HepG2 (cell line): ENCODE data around the gene TANGO6. TPM values are rescaled to one million over a fixed set of nuclear protein-coding genes. Genes with fewer than 3 reads are reported as not detected.

Experiments used
- ATAC-seq: fragments of 200-7000 bp; cut with Tn5 transposase; 3 replicates; pipeline ENCODE4 v1.9.1; 2020; ENCODE audit warnings: mild to moderate bottlenecking, moderate library complexity
- BruUV-seq: library from RNA; stranded (reverse); fragments of 400-500 nt; replicated peaks from 2 replicates; lab custom pipeline; 2021; lab: Mats Ljungman, UMichigan
- CTCF ChIA-PET: fragments of 300-600 bp; formaldehyde crosslinking; extraction: SDS; loops from one replicate; lab custom pipeline; 2021; ENCODE audit warnings: low total read pairs, inconsistent platforms, low intra/inter-chr PET ratio; lab: Yijun Ruan, JAX
- POLR2A ChIA-PET: fragments of 350-600 bp; sonication (Branson Sonifier 250); formaldehyde crosslinking; loops from one replicate; lab custom pipeline; 2020; ENCODE audit warnings: antibody characterized with exemption, inconsistent platforms; lab: Yijun Ruan, JAX
- DNase-seq: peaks from one replicate; pipeline ENCODE4 v3.0.0-alpha.2; 2015; ENCODE audit warnings: low spot score
- FAIRE-seq: peaks from 3 replicates; lab custom pipeline; 2011; peaks lifted over from hg19 to GRCh38; lab: Jason Lieb, UNC
- H2AFZ ChIP-seq: one replicate; pipeline ENCODE4 v1.6.1; 2011; ENCODE audit warnings: low read length, inconsistent platforms
- H3K27ac ChIP-seq: fragments of 300-600 bp; 3 replicates; pipeline ENCODE4 v1.8.0; 2011; ENCODE audit warnings: mixed run types, mild to moderate bottlenecking, mixed read lengths, low read length, inconsistent platforms; ENCODE audit not compliant: insufficient read depth; ENCODE audit errors: extremely low read length
- H3K27me3 ChIP-seq, 2 experiments: fragments of 200-600 bp in 1 of 2; 2 replicates in 1 of 2; 3 replicates in 1 of 2; pipeline versions ENCODE4 v1.6.0 to v1.8.0; 2011; ENCODE audit warnings: low read length in 2 of 2, mild to moderate bottlenecking in 2 of 2, moderate library complexity in 2 of 2, inconsistent platforms in 1 of 2; ENCODE audit not compliant: insufficient read depth in 2 of 2, control insufficient read depth in 1 of 2
- H3K36me3 ChIP-seq, 2 experiments: fragments of 200-600 bp in 1 of 2; replicated peaks in 1 of 2; 2 replicates in 1 of 2; 3 replicates in 1 of 2; pipeline versions ENCODE4 v1.5.1 to v1.8.0; 2011; ENCODE audit warnings: low read length in 2 of 2, inconsistent platforms in 1 of 2; ENCODE audit not compliant: insufficient read depth in 2 of 2, control insufficient read depth in 1 of 2
- H3K4me1 ChIP-seq: 2 replicates; pipeline ENCODE4 v1.5.1; 2012; ENCODE audit warnings: low read length, inconsistent platforms; ENCODE audit not compliant: insufficient read depth
- H3K4me2 ChIP-seq: 2 replicates; pipeline ENCODE4 v1.6.0; 2011; ENCODE audit warnings: low read depth, low read length, inconsistent platforms
- H3K4me3 ChIP-seq, 3 experiments: fragments of 200-600 bp in 1 of 3; sonication (generic), shearing (Covaris generic) in 1 of 3; replicated peaks in 1 of 3; 2 replicates each; pipeline ENCODE4 v1.5.1; 2011 to 2016; ENCODE audit warnings: low read length in 3 of 3, inconsistent platforms in 2 of 3, low read depth in 2 of 3, mild to moderate bottlenecking in 2 of 3, control low read depth in 1 of 3, mixed read lengths in 1 of 3; ENCODE audit not compliant: insufficient read depth in 1 of 3
- H3K79me2 ChIP-seq: one replicate; pipeline ENCODE4 v1.6.1; 2011; ENCODE audit warnings: low read length, inconsistent platforms; ENCODE audit not compliant: insufficient read depth
- H3K9ac ChIP-seq: 2 replicates; pipeline ENCODE4 v1.6.0; 2011; ENCODE audit warnings: mild to moderate bottlenecking, low read depth, low read length, inconsistent platforms; ENCODE audit not compliant: insufficient read depth
- H3K9me3 ChIP-seq: 2 replicates; pipeline ENCODE4 v1.5.1; 2012; ENCODE audit warnings: mild to moderate bottlenecking, low read length
- H4K20me1 ChIP-seq: 2 replicates; pipeline ENCODE4 v1.6.0; 2011; ENCODE audit warnings: inconsistent platforms, mild to moderate bottlenecking, low read length, moderate library complexity; ENCODE audit not compliant: insufficient read depth
- CEBPB ChIP-seq: IDR thresholded peaks from 2 replicates; pipeline ENCODE4 v1.6.1; 2011; ENCODE audit warnings: low read depth, low read length, improper control_type of control experiment, borderline replicate concordance
- CEBPG ChIP-seq: IDR thresholded peaks from 2 replicates; pipeline ENCODE4 v1.6.1; 2016
- EHMT2 ChIP-seq: fragments of 200-600 bp; sonication (generic); IDR thresholded peaks from 2 replicates; pipeline ENCODE4 v1.7.0; 2017; ENCODE audit warnings: antibody characterized with exemption, low read depth, low read length, borderline replicate concordance
- EP300 ChIP-seq, 3 experiments: sonication (generic) in 1 of 3; formaldehyde crosslinking in 1 of 3; IDR thresholded peaks; 2 replicates each; pipeline versions ENCODE4 v1.5.1 to v1.6.1; 2011 to 2020; ENCODE audit warnings: low read depth in 2 of 3, low read length in 2 of 3, borderline replicate concordance in 1 of 3, improper control_type of control experiment in 1 of 3, mild to moderate bottlenecking in 1 of 3, missing genetic modification reagents in 1 of 3, moderate library complexity in 1 of 3
- ZFX ChIP-seq: sonication (generic); formaldehyde crosslinking; IDR thresholded peaks from 2 replicates; pipeline ENCODE4 v1.4.0; 2020; ENCODE audit warnings: mild to moderate bottlenecking, low read depth, missing genetic modification reagents, moderate library complexity
- ZNF124 ChIP-seq: sonication (generic); formaldehyde crosslinking; IDR thresholded peaks from 2 replicates; pipeline ENCODE4 v1.4.0; 2020; ENCODE audit warnings: missing genetic modification reagents
- ZNF253 ChIP-seq: sonication (generic); formaldehyde crosslinking; IDR thresholded peaks from 2 replicates; pipeline ENCODE4 v1.8.0; 2022; ENCODE audit warnings: mild to moderate bottlenecking, missing genetic modification reagents, borderline replicate concordance
- ZNF7 ChIP-seq: IDR thresholded peaks from 2 replicates; pipeline ENCODE4 v1.6.1; 2016; ENCODE audit warnings: missing biosample characterization, missing genetic modification reagents
- ZNF891 ChIP-seq: sonication (generic); formaldehyde crosslinking; IDR thresholded peaks from 2 replicates; pipeline ENCODE4 v1.5.0; 2020; ENCODE audit warnings: mild to moderate bottlenecking, missing genetic modification reagents
- WGBS: methylation state at CpG from one replicate; pipeline ENCODE4 v1.1.6; 2017; ENCODE audit warnings: low lambda C conversion rate; 5-methylcytosine and 5-hydroxymethylcytosine counted together
- in situ Hi-C: cut with HindIII; loops from 2 replicates; pipeline ENCODE4 v1.10.0; 2017; ENCODE audit warnings: low pct_unique_long_range_greater_than_20kb; ENCODE audit not compliant: extremely low pct_ligation_motif_present
- intact Hi-C: fragments of 100-400 bp; cut with micrococcal nuclease; formaldehyde crosslinking; loops from one replicate; pipeline ENCODE4 v1.10.0; 2022; ENCODE audit not compliant: unreplicated experiment
- polyA plus RNA-seq, 8 experiments: library from polyadenylated mRNA; depleted of rRNA in 3 of 8; stranded (reverse) in 7 of 8; unstranded in 1 of 8; fragments of >200 nt; fragmentation: Illumina TruSeq in 4 of 8; extraction: Trizol in 4 of 8; gene quantifications; 2 replicates each; pipeline versions ENCODE4 v1.2.1 to v1.2.3, GENCODE V29; 2011 to 2016; ENCODE audit warnings: low read depth in 4 of 8, missing spikeins in 1 of 8, mixed read lengths in 1 of 8; ENCODE audit not compliant: insufficient read depth in 1 of 8
- total RNA-seq, 5 experiments: library from RNA; depleted of rRNA; stranded (reverse); fragments of >200 nt; fragmentation: Illumina TruSeq; extraction: Trizol; gene quantifications; 2 replicates each; pipeline ENCODE4 v1.2.3, GENCODE V29; 2016; ENCODE audit warnings: low read depth in 1 of 5
- TF ChIP-seq, protein P1 (sequence below): sonication (generic); formaldehyde crosslinking; conservative IDR thresholded peaks from 2 replicates; pipeline ENCODE4 v1.4.0; 2020; ENCODE audit warnings: missing genetic modification reagents
- TF ChIP-seq, protein P2 (sequence below): sonication (generic); formaldehyde crosslinking; IDR thresholded peaks from 2 replicates; pipeline ENCODE4 v1.4.0; 2020; ENCODE audit warnings: missing genetic modification reagents

TANGO6 gene
- total and polyA plus RNA-seq, 2 of the 13 experiments (the other 11 are each of a cell fraction or from before 2014, with no cell fraction given): 7.2 to 13.3 TPM

DNA sequence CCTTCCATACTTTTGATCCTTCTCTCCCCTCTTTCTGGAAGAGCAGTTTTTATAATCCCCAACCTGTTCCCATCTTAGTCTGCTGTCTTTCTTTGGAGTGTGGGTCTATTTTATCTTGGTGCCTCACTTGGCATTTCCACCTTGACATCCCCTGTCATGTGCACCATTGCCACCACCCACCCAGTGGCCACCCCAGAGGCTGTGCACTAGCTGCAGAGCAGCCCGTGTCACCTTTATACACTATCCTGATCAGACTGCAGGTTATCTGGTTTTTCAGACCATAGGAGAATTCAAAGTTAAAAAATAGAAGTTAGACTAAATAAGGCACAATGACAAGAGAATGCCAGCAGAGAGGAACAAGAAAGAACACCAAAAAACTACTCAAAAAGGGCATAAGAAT lies 43.8 kb downstream of the TANGO6 start:
- CTCF ChIA-PET: no interaction called here
- Histone ChIP-seq H3K9ac (no peak overlapping the region), H2AFZ (no peak overlapping the region), H3K4me1 (peaks cover 35% of the 10 kb centered on the region), H3K27me3 (no peaks in the 10 kb centered on the region), H3K27ac (no peak overlapping the region), H3K4me3 (no peak overlapping the region), H3K36me3 (no peaks in the 10 kb centered on the region; a peak in 1 of 5 replicates), H3K4me2 (no peak overlapping the region), H3K79me2 (no peaks in the 10 kb centered on the region), H4K20me1 (no peaks in the 10 kb centered on the region), H3K9me3 (no peaks in the 10 kb centered on the region)
- 93% methylated on average over 1 of the region's 1 CpG for WGBS
- TF ChIP-seq, protein P1, sequence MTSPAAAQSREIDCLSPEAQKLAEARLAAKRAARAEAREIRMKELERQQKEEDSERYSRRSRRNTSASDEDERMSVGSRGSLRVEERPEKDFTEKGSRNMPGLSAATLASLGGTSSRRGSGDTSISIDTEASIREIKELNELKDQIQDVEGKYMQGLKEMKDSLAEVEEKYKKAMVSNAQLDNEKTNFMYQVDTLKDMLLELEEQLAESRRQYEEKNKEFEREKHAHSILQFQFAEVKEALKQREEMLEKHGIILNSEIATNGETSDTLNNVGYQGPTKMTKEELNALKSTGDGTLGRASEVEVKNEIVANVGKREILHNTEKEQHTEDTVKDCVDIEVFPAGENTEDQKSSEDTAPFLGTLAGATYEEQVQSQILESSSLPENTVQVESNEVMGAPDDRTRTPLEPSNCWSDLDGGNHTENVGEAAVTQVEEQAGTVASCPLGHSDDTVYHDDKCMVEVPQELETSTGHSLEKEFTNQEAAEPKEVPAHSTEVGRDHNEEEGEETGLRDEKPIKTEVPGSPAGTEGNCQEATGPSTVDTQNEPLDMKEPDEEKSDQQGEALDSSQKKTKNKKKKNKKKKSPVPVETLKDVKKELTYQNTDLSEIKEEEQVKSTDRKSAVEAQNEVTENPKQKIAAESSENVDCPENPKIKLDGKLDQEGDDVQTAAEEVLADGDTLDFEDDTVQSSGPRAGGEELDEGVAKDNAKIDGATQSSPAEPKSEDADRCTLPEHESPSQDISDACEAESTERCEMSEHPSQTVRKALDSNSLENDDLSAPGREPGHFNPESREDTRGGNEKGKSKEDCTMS (CRISPR knock-in tag): no peak
- TF ChIP-seq ZNF7 (CRISPR knock-in tag): peak; percentile 63; the same call in 1 of the 2 replicates
- FAIRE-seq (no peak), ATAC-seq (no peak), DNase-seq (no peak)
- no TSS peak for BruUV-seq
- in situ Hi-C loops (no loop called here), intact Hi-C loops (no loop called here)
- POLR2A ChIA-PET: no interaction called here

DNA sequence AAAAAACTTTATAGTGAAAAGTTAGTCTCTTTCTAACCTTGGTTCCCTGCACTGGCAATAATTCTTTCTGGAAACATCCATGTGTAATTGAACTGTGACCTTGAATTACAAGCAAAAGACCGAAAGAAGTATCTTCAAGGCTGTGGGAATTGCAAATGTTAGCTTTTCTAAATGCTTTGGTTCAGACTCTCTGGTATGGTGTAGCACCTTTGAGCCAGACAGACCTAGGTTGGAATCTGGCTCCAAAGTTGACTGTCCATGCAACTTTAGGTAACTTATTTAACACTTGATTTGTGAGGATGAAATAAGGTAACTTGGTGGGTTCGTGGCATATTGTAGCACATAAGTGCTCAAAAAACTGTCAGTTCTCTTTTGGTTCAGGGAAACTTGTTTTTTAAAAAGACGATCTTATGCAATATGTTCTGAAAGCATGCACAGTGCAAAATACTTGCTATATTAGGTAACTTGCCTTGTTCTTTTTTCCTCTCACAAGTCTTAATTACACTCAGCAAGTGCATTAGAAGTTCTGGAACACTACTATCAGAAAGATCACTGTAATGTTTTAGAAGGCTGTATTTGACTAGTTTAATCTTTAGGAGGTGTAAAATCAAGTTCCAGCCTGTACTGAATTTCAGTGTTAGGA lies 46.3 kb downstream of the TANGO6 start:
- Histone ChIP-seq H3K4me3 (no peak overlapping the region), H3K4me1 (peaks cover 48% of the 10 kb centered on the region), H3K9ac (no peak overlapping the region), H4K20me1 (no peaks in the 10 kb centered on the region), H3K27ac (peak overlapping the region; percentile 41), H3K79me2 (no peaks in the 10 kb centered on the region), H3K36me3 (no peaks in the 10 kb centered on the region), H3K4me2 (no peak overlapping the region), H3K9me3 (no peaks in the 10 kb centered on the region), H2AFZ (no peak overlapping the region), H3K27me3 (no peaks in the 10 kb centered on the region)
- no TSS peak for BruUV-seq
- ChIA-PET POLR2A (no interaction called here), CTCF (no interaction called here)
- peak; percentile 83 for FAIRE-seq
- 41% methylated on average over 3 of the region's 3 CpGs for WGBS
- DNase-seq: peak; percentile 34
- peak; percentile 60 for ATAC-seq
- in situ Hi-C loops: no loop called here
- intact Hi-C loops: no loop called here
- 0 out of 2 replicates have a peak, but pooled peaks have one; percentile 38 for TF ChIP-seq EHMT2
- no peak for TF ChIP-seq ZFX (CRISPR knock-in tag)
- TF ChIP-seq ZNF891 (CRISPR knock-in tag): no peak
- no peak for TF ChIP-seq ZNF124
- TF ChIP-seq, protein P2, sequence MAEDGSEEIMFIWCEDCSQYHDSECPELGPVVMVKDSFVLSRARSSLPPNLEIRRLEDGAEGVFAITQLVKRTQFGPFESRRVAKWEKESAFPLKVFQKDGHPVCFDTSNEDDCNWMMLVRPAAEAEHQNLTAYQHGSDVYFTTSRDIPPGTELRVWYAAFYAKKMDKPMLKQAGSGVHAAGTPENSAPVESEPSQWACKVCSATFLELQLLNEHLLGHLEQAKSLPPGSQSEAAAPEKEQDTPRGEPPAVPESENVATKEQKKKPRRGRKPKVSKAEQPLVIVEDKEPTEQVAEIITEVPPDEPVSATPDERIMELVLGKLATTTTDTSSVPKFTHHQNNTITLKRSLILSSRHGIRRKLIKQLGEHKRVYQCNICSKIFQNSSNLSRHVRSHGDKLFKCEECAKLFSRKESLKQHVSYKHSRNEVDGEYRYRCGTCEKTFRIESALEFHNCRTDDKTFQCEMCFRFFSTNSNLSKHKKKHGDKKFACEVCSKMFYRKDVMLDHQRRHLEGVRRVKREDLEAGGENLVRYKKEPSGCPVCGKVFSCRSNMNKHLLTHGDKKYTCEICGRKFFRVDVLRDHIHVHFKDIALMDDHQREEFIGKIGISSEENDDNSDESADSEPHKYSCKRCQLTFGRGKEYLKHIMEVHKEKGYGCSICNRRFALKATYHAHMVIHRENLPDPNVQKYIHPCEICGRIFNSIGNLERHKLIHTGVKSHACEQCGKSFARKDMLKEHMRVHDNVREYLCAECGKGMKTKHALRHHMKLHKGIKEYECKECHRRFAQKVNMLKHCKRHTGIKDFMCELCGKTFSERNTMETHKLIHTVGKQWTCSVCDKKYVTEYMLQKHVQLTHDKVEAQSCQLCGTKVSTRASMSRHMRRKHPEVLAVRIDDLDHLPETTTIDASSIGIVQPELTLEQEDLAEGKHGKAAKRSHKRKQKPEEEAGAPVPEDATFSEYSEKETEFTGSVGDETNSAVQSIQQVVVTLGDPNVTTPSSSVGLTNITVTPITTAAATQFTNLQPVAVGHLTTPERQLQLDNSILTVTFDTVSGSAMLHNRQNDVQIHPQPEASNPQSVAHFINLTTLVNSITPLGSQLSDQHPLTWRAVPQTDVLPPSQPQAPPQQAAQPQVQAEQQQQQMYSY: no peak
- no peak for TF ChIP-seq ZNF253 (CRISPR knock-in tag)
- TF ChIP-seq CEBPB: peak; percentile 27; the same call in 1 of the 2 replicates
- TF ChIP-seq CEBPG (CRISPR knock-in tag): 0 out of 2 replicates have a peak, but pooled peaks have one; percentile 9
- peak in 1 of 2 experiments; percentile 50; a peak in 1 of 4 replicates for TF ChIP-seq EP300 (IDR thresholded peaks at IDR 0.05; ENCODE audit: low read depth in 2 of 2, low read length in 2 of 2)
- no peak for TF ChIP-seq EP300 (CRISPR knock-in tag; IDR thresholded peaks at IDR 0.05; ENCODE audit: borderline replicate concordance)
